Activated CD8-positive, alpha-beta memory T cell treated with anti-CD3 and anti-CD28 coated beads for 4 hours (primary cell): ENCODE results near the gene LRRC28.

Experiments used
- DNase-seq, 2 donors: peaks; one replicate each; pipeline ENCODE4 v3.0.0-alpha.2; 2020; ENCODE audit warnings: low read depth in 2 of 2

Gene LRRC28

GRCh38 chr15:99416191-99417188, 165.2 kb downstream of the LRRC28 start:
- DNase-seq = no peak

GRCh38 chr15:99421172-99421656, 169.9 kb downstream of the LRRC28 start:
- no peak for DNase-seq

GRCh38 chr15:99421758-99422157, 170.5 kb downstream of the LRRC28 start:
- no peak for DNase-seq

GRCh38 chr15:99423186-99424130, 172.2 kb downstream of the LRRC28 start:
- no peak for DNase-seq

GRCh38 chr15:99424131-99424571, 172.9 kb downstream of the LRRC28 start:
- DNase-seq = no peak

- DNase-seq = peak in 1 of 2 donors; percentile 23
Measured at GRCh38 chr15:99424978-99425656, 173.8 kb downstream of the LRRC28 start.

GRCh38 chr15:99425657-99426301, 174.5 kb downstream of the LRRC28 start:
- DNase-seq = no peak

- DNase-seq = no peak
Measured at GRCh38 chr15:99426431-99427105, 175.3 kb downstream of the LRRC28 start.

- no peak for DNase-seq
Measured at GRCh38 chr15:99427210-99427609, 175.9 kb downstream of the LRRC28 start.

- no peak for DNase-seq
Measured at GRCh38 chr15:99427668-99428361, 176.5 kb downstream of the LRRC28 start.

- no peak for DNase-seq
Measured at GRCh38 chr15:99429681-99430081, 178.4 kb downstream of the LRRC28 start.

GRCh38 chr15:99430881-99431401, 179.7 kb downstream of the LRRC28 start:
- DNase-seq = no peak

- no peak for DNase-seq
Measured at GRCh38 chr15:99431661-99432091, 180.4 kb downstream of the LRRC28 start.

- no peak for DNase-seq
Measured at GRCh38 chr15:99432271-99433025, 181.2 kb downstream of the LRRC28 start.

GRCh38 chr15:99433026-99433756, 181.9 kb downstream of the LRRC28 start:
- no peak for DNase-seq

- no peak for DNase-seq
Measured at GRCh38 chr15:99433757-99434450, 182.6 kb downstream of the LRRC28 start.

GRCh38 chr15:99434506-99435112, 183.3 kb downstream of the LRRC28 start:
- no peak for DNase-seq
